Esophagus (tissue), 2 donors: ENCODE data around the gene POLA1. TPM values are rescaled to one million over a fixed set of nuclear protein-coding genes. Genes with fewer than 3 reads are reported as not detected.
A peak's percentile ranks its signal among the peaks of the same experiment; 100 is the strongest.
"Not testable (repeated sequence)": the region's sequence is repeated elsewhere in the genome, so short reads cannot be mapped to it uniquely, and the experiment has no call there.

ENCODE experiments used
- H3K27ac ChIP-seq, 2 donors: one replicate each; pipeline ENCODE4 v1.5.1; 2013; ENCODE audit warnings: low read depth in 2 of 2, mild to moderate bottlenecking in 2 of 2, inconsistent platforms in 1 of 2, low read length in 1 of 2, moderate library complexity in 1 of 2
- H3K27me3 ChIP-seq, 2 donors: one replicate each; pipeline ENCODE4 v1.6.1; 2013; ENCODE audit warnings: low read length in 2 of 2, control low read depth in 1 of 2, mild to moderate bottlenecking in 1 of 2; ENCODE audit not compliant: insufficient read depth in 2 of 2, control insufficient read depth in 1 of 2
- H3K36me3 ChIP-seq, 2 donors: one replicate each; pipeline ENCODE4 v1.6.1; 2013; ENCODE audit warnings: low read length in 1 of 2; ENCODE audit not compliant: control insufficient read depth in 2 of 2, insufficient read depth in 2 of 2
- H3K4me1 ChIP-seq, 2 donors: one replicate each; pipeline ENCODE4 v1.6.1; 2013; ENCODE audit warnings: low read length in 1 of 2; ENCODE audit not compliant: control insufficient read depth in 2 of 2, insufficient read depth in 2 of 2
- H3K4me3 ChIP-seq, 2 donors: one replicate each; pipeline ENCODE4 v1.5.1; 2013; ENCODE audit warnings: low read length in 2 of 2, mild to moderate bottlenecking in 2 of 2, low read depth in 1 of 2, moderate library complexity in 1 of 2
- H3K9me3 ChIP-seq, 2 donors: one replicate each; pipeline ENCODE4 v1.6.1; 2013; ENCODE audit warnings: mild to moderate bottlenecking in 2 of 2, low read depth in 1 of 2, low read length in 1 of 2, moderate library complexity in 1 of 2; ENCODE audit not compliant: control insufficient read depth in 2 of 2, insufficient read depth in 1 of 2
- WGBS, 2 donors: extraction: QIAGEN DNeasy Blood & Tissue Kit; methylation state at CpG; one replicate each; pipeline ENCODE4 v1.1.7; 2013; 5-methylcytosine and 5-hydroxymethylcytosine counted together
- polyA plus RNA-seq, 2 donors: library from polyadenylated mRNA; stranded (reverse); fragments of 200-250 nt; gene quantifications; one replicate each; pipeline ENCODE4 v1.2.3, GENCODE V29; 2013
- donor health status: healthy with polysubstance abuse.
- donor health status: Bipolar disorder and iron deficiency.

The POLA1 gene
- polyA plus RNA-seq, result 1 to 10 TPM; 2.8 to 4.5 TPM

GRCh38 chrX:24693453-24694202 lies at the start of gene POLA1:
POLA1 (plus strand) TSS chrX:24693918; CDS start chrX:24693962, 44 bp downstream.
- no peaks in the 10 kb centered on the region for H3K4me1 ChIP-seq
- peak within 1 kb of the TSS; percentile 82 to 83 for H3K4me3 ChIP-seq
- no peaks in the 10 kb centered on the region for H3K36me3 ChIP-seq
- H3K27me3 ChIP-seq, result no peaks in the 10 kb centered on the region
- WGBS, 2 donors, result 0 to 34% methylated on average over 59 to 70 of the region's 70 CpGs
- peaks cover 0 to 3% of the 10 kb centered on the region in 2 donors for H3K9me3 ChIP-seq
- H3K27ac ChIP-seq, result peak within 1 kb of the TSS; percentile 89 to 94

- H3K9me3 ChIP-seq, result no peaks in the 10 kb centered on the region
- no peak overlapping the region for H3K27ac ChIP-seq
- no peaks in the 10 kb centered on the region for H3K27me3 ChIP-seq
- no peaks in the 10 kb centered on the region for H3K36me3 ChIP-seq
- H3K4me1 ChIP-seq, result peaks cover 3 to 4% of the 10 kb centered on the region in 2 donors
- 21 to 42% methylated on average over 10 of the region's 10 CpGs for WGBS, 2 donors
- no peak overlapping the region for H3K4me3 ChIP-seq
Observed at GRCh38 chrX:24646006-24646405, 47.7 kb upstream of the POLA1 start.

- 3 to 15% methylated on average over 13 of the region's 13 CpGs for WGBS, 2 donors
- Histone ChIP-seq H3K4me1 (peaks cover 3 to 4% of the 10 kb centered on the region in 2 donors), H3K27ac (no peak overlapping the region), H3K36me3 (no peaks in the 10 kb centered on the region), H3K27me3 (no peaks in the 10 kb centered on the region), H3K4me3 (no peak overlapping the region), H3K9me3 (no peaks in the 10 kb centered on the region)
Observed at GRCh38 chrX:24646745-24647182, 47.0 kb upstream of the POLA1 start.

GRCh38 chrX:24647257-24648058 lies 46.3 kb upstream of the POLA1 start, which contains the start of gene PCYT1B:
PCYT1B (minus strand) TSS chrX:24647347; CDS start chrX:24647105, 242 bp downstream.
- no peaks in the 10 kb centered on the region for H3K36me3 ChIP-seq
- H3K9me3 ChIP-seq, result no peaks in the 10 kb centered on the region
- 2 to 32% methylated on average over 23 of the region's 24 CpGs for WGBS, 2 donors
- no peak within 1 kb of the TSS for H3K27ac ChIP-seq
- no peaks in the 10 kb centered on the region for H3K27me3 ChIP-seq
- peaks cover 3 to 4% of the 10 kb centered on the region in 2 donors for H3K4me1 ChIP-seq
- no peak within 1 kb of the TSS for H3K4me3 ChIP-seq

GRCh38 chrX:24648495-24648894 lies 45.2 kb upstream of the POLA1 start:
- no peaks in the 10 kb centered on the region for H3K27me3 ChIP-seq
- no peaks in the 10 kb centered on the region for H3K36me3 ChIP-seq
- WGBS, 2 donors, result 67 to 69% methylated on average over 6 of the region's 6 CpGs

GRCh38 chrX:24651783-24652182 lies 41.9 kb upstream of the POLA1 start:
- Histone ChIP-seq H3K4me1 (peaks cover 3 to 4% of the 10 kb centered on the region in 2 donors), H3K4me3 (no peak overlapping the region), H3K36me3 (no peaks in the 10 kb centered on the region), H3K27ac (no peak overlapping the region), H3K9me3 (no peaks in the 10 kb centered on the region), H3K27me3 (no peaks in the 10 kb centered on the region)
- WGBS, 2 donors, result 77 to 89% methylated on average over 2 of the region's 2 CpGs

More at GRCh38 chrX:24648495-24648894, 45.2 kb upstream of the POLA1 start:
- peaks cover 3 to 4% of the 10 kb centered on the region in 2 donors for H3K4me1 ChIP-seq
- H3K4me3 ChIP-seq, result no peak overlapping the region
- no peak overlapping the region for H3K27ac ChIP-seq
- H3K9me3 ChIP-seq, result no peaks in the 10 kb centered on the region

GRCh38 chrX:24655679-24656078 lies 38.0 kb upstream of the POLA1 start:
- H3K4me1 ChIP-seq, H3K36me3 ChIP-seq, H3K9me3 ChIP-seq, H3K27ac ChIP-seq, H3K27me3 ChIP-seq, H3K4me3 ChIP-seq: not testable (repeated sequence)
- WGBS, 2 donors, result 71 to 80% methylated on average over 8 to 9 of the region's 9 CpGs

- Histone ChIP-seq H3K4me3 (no peak overlapping the region), H3K27me3 (peaks cover 0 to 4% of the 10 kb centered on the region in 2 donors), H3K4me1 (no peaks in the 10 kb centered on the region), H3K27ac (no peak overlapping the region), H3K9me3 (no peaks in the 10 kb centered on the region), H3K36me3 (no peaks in the 10 kb centered on the region)
- 67 to 70% methylated on average over 6 of the region's 6 CpGs for WGBS, 2 donors
Observed at GRCh38 chrX:24657671-24658386, 35.9 kb upstream of the POLA1 start.

GRCh38 chrX:24658421-24658820 lies 35.3 kb upstream of the POLA1 start:
- Histone ChIP-seq H3K27ac (no peak overlapping the region), H3K4me1 (no peaks in the 10 kb centered on the region), H3K36me3 (no peaks in the 10 kb centered on the region), H3K9me3 (no peaks in the 10 kb centered on the region), H3K27me3 (peaks cover 0 to 4% of the 10 kb centered on the region in 2 donors), H3K4me3 (no peak overlapping the region)
